ENCODE results near the gene TAS2R38. TPM values are rescaled to one million over a fixed set of nuclear protein-coding genes. Genes with fewer than 3 reads are reported as not detected.

TAS2R38 gene
- not detected for total RNA-seq

GRCh38 chr7:141973673-141974072 lies at the start of gene TAS2R38:
Gene TAS2R38, minus strand, starts transcription at chr7:141973773. Its CDS starts 84 bp downstream, at chr7:141973689.
- Histone ChIP-seq H3K4me3 (no peak within 1 kb of the TSS), H3K36me3 (no peaks in the 10 kb centered on the region), H3K9me3 (no peaks in the 10 kb centered on the region), H3K27me3 (no peaks in the 10 kb centered on the region), H3K4me1 (no peaks in the 10 kb centered on the region), H3K27ac (replicated peaks in 1 of 4) (no peak within 1 kb of the TSS)
- intact Hi-C loops (cut with DNase I), result no loop called here
- 86% methylated on average over 7 of the region's 7 CpGs for WGBS
- no peak for DNase-seq (ENCODE audit: extremely low spot score)
- TF ChIP-seq POLR2A (IDR thresholded peaks at IDR 0.05; ENCODE audit: low read depth) (no peak), POLR2AphosphoS5 (IDR thresholded peaks at IDR 0.05) (no peak), CTCF (IDR thresholded peaks at IDR 0.05) (no peak), EP300 (IDR thresholded peaks at IDR 0.05) (no peak)

GRCh38 chr7:142018154-142018553 lies 44.6 kb upstream of the TAS2R38 start:
- intact Hi-C loops (cut with DNase I), result no loop called here

GRCh38 chr7:142017451-142017850 lies 43.9 kb upstream of the TAS2R38 start:
- no peaks in the 10 kb centered on the region for H3K27me3 ChIP-seq
- intact Hi-C loops (cut with DNase I), result no loop called here
- no peaks in the 10 kb centered on the region for H3K9me3 ChIP-seq
- DNase-seq (ENCODE audit: extremely low spot score), result no peak
- no peak overlapping the region for H3K27ac ChIP-seq (replicated peaks in 1 of 4)
- H3K4me3 ChIP-seq, result no peak overlapping the region
- H3K36me3 ChIP-seq, result no peaks in the 10 kb centered on the region
- TF ChIP-seq POLR2A (IDR thresholded peaks at IDR 0.05; ENCODE audit: low read depth) (no peak), CTCF (IDR thresholded peaks at IDR 0.05) (no peak), EP300 (IDR thresholded peaks at IDR 0.05) (no peak), POLR2AphosphoS5 (IDR thresholded peaks at IDR 0.05) (no peak)
- WGBS, result 68% methylated on average over 3 of the region's 3 CpGs
- H3K4me1 ChIP-seq, result no peaks in the 10 kb centered on the region

More at GRCh38 chr7:142018154-142018553, 44.6 kb upstream of the TAS2R38 start:
- WGBS, result 73% methylated on average over 2 of the region's 2 CpGs
- no peaks in the 10 kb centered on the region for H3K27me3 ChIP-seq
- no peaks in the 10 kb centered on the region for H3K4me1 ChIP-seq
- no peak overlapping the region for H3K27ac ChIP-seq (replicated peaks in 1 of 4)
- TF ChIP-seq POLR2A (IDR thresholded peaks at IDR 0.05; ENCODE audit: low read depth) (no peak), POLR2AphosphoS5 (IDR thresholded peaks at IDR 0.05) (no peak), CTCF (IDR thresholded peaks at IDR 0.05) (no peak), EP300 (IDR thresholded peaks at IDR 0.05) (no peak)
- no peak overlapping the region for H3K4me3 ChIP-seq
- no peak for DNase-seq (ENCODE audit: extremely low spot score)
- H3K36me3 ChIP-seq, result no peaks in the 10 kb centered on the region
- no peaks in the 10 kb centered on the region for H3K9me3 ChIP-seq

GRCh38 chr7:142012825-142013511 lies 39.4 kb upstream of the TAS2R38 start:
- intact Hi-C loops (cut with DNase I), result no loop called here
- no peak for TF ChIP-seq POLR2AphosphoS5 (IDR thresholded peaks at IDR 0.05)
- TF ChIP-seq CTCF (IDR thresholded peaks at IDR 0.05), result no peak
- TF ChIP-seq POLR2A (IDR thresholded peaks at IDR 0.05; ENCODE audit: low read depth), result no peak
- TF ChIP-seq EP300 (IDR thresholded peaks at IDR 0.05), result no peak
- H3K27me3 ChIP-seq, result no peaks in the 10 kb centered on the region
- H3K36me3 ChIP-seq, result no peaks in the 10 kb centered on the region
- DNase-seq (ENCODE audit: extremely low spot score), result no peak
- H3K4me1 ChIP-seq, result no peaks in the 10 kb centered on the region
- H3K4me3 ChIP-seq, result no peak overlapping the region
- no peak overlapping the region for H3K27ac ChIP-seq (replicated peaks in 1 of 4)
- H3K9me3 ChIP-seq, result no peaks in the 10 kb centered on the region
- WGBS, result 77% methylated on average over 4 of the region's 4 CpGs
